ENCODE measurements around the gene MBD6. TPM values are rescaled to one million over a fixed set of nuclear protein-coding genes. Genes with fewer than 3 reads are reported as not detected.

Gene MBD6
- total RNA-seq, 1 experiment from 2014 or later: 78.4 TPM

- Histone ChIP-seq H3K79me2 (ENCODE audit: low read depth) (0 out of 2 replicates have a peak, but pooled peaks cover under 1% of the 10 kb centered on the region), H3K36me3 (ENCODE audit: low read depth) (peaks cover 42% of the 10 kb centered on the region), H3K27ac (no peak overlapping the region), H3K4me2 (no peak overlapping the region), H3K4me3 (no peak overlapping the region), H2AFZ (no peak overlapping the region), H4K20me1 (ENCODE audit: insufficient read depth) (peaks cover 71% of the 10 kb centered on the region), H3F3A (ENCODE audit: insufficient read depth, low read depth) (peaks cover 62% of the 10 kb centered on the region), H3K9me3 (ENCODE audit: insufficient read depth, low read depth) (no peaks in the 10 kb centered on the region), H3K9me2 (ENCODE audit: insufficient read depth) (no peaks in the 10 kb centered on the region), H3K4me1 (replicated peaks; ENCODE audit: insufficient read depth) (no peaks in the 10 kb centered on the region), H3K27me3 (ENCODE audit: insufficient read depth, low read depth) (no peaks in the 10 kb centered on the region)
- DNase-seq: no peak
- CTCF ChIA-PET: no interaction called here
- intact Hi-C loops (cut with micrococcal nuclease; ENCODE audit: unreplicated experiment): no loop called here
- TF ChIP-seq EZH2 (IDR thresholded peaks at IDR 0.05; ENCODE audit: low read depth) (no peak), CTCF (conservative IDR thresholded peaks at IDR 0.05) (no peak)
- no TSS peak for BruUV-seq (replicated peaks)
- POLR2A ChIA-PET (ENCODE audit: unreplicated experiment): no interaction called here
Observed at GRCh38 chr12:57511161-57511560, 11.5 kb upstream of the MBD6 start.

- no TSS peak for BruUV-seq (replicated peaks)
- H3K9me2 ChIP-seq (ENCODE audit: insufficient read depth): no peaks in the 10 kb centered on the region
- no peaks in the 10 kb centered on the region for H3K9me3 ChIP-seq (ENCODE audit: insufficient read depth, low read depth)
- CTCF ChIA-PET: no interaction called here
- 0 out of 2 replicates have a peak, but pooled peaks cover 7% of the 10 kb centered on the region for H3K79me2 ChIP-seq (ENCODE audit: low read depth)
- intact Hi-C loops (cut with micrococcal nuclease; ENCODE audit: unreplicated experiment): no loop called here
- no peak overlapping the region for H3K4me3 ChIP-seq
- H3K27ac ChIP-seq: no peak overlapping the region
- no peaks in the 10 kb centered on the region for H3K4me1 ChIP-seq (replicated peaks; ENCODE audit: insufficient read depth)
- no peak for DNase-seq
- TF ChIP-seq CTCF (conservative IDR thresholded peaks at IDR 0.05) (no peak), EZH2 (IDR thresholded peaks at IDR 0.05; ENCODE audit: low read depth) (no peak)
- peaks cover 68% of the 10 kb centered on the region for H3F3A ChIP-seq (ENCODE audit: insufficient read depth, low read depth)
- peaks cover 48% of the 10 kb centered on the region for H3K36me3 ChIP-seq (ENCODE audit: low read depth)
- peaks cover 71% of the 10 kb centered on the region for H4K20me1 ChIP-seq (ENCODE audit: insufficient read depth)
- H3K27me3 ChIP-seq (ENCODE audit: insufficient read depth, low read depth): no peaks in the 10 kb centered on the region
- no peak overlapping the region for H3K4me2 ChIP-seq
- POLR2A ChIA-PET (ENCODE audit: unreplicated experiment): no interaction called here
- H2AFZ ChIP-seq: no peak overlapping the region
Observed at GRCh38 chr12:57511588-57512325, 10.9 kb upstream of the MBD6 start.

GRCh38 chr12:57512665-57513064 lies 10.0 kb upstream of the MBD6 start:
- no peaks in the 10 kb centered on the region for H3K4me1 ChIP-seq (replicated peaks; ENCODE audit: insufficient read depth)
- peaks cover 77% of the 10 kb centered on the region for H3F3A ChIP-seq (ENCODE audit: insufficient read depth, low read depth)
- POLR2A ChIA-PET (ENCODE audit: unreplicated experiment): interaction anchor here (0.5 kb wide), 1 partner anchor 59 kb away, joined by 3 read pairs; no protein-coding TSS in a partner anchor
- H3K4me3 ChIP-seq: no peak overlapping the region
- peaks cover 14% of the 10 kb centered on the region; the same call in 1 of the 2 replicates for H3K79me2 ChIP-seq (ENCODE audit: low read depth)
- peaks cover 80% of the 10 kb centered on the region for H4K20me1 ChIP-seq (ENCODE audit: insufficient read depth)
- intact Hi-C loops (cut with micrococcal nuclease; ENCODE audit: unreplicated experiment): no loop called here
- no peaks in the 10 kb centered on the region for H3K9me2 ChIP-seq (ENCODE audit: insufficient read depth)
- peaks cover 57% of the 10 kb centered on the region for H3K36me3 ChIP-seq (ENCODE audit: low read depth)
- no TSS peak for BruUV-seq (replicated peaks)
- H3K9me3 ChIP-seq (ENCODE audit: insufficient read depth, low read depth): no peaks in the 10 kb centered on the region
- CTCF ChIA-PET: no interaction called here
- no peak overlapping the region for H2AFZ ChIP-seq
- no peak for TF ChIP-seq EZH2 (IDR thresholded peaks at IDR 0.05; ENCODE audit: low read depth)
- no peak for TF ChIP-seq CTCF (conservative IDR thresholded peaks at IDR 0.05)
- H3K27me3 ChIP-seq (ENCODE audit: insufficient read depth, low read depth): no peaks in the 10 kb centered on the region
- no peak overlapping the region for H3K27ac ChIP-seq
- no peak overlapping the region for H3K4me2 ChIP-seq
- no peak for DNase-seq
